WI38 (cell line): ENCODE measurements around the gene TNIP3.
"Not testable (repeated sequence)": the region's sequence is repeated elsewhere in the genome, so short reads cannot be mapped to it uniquely, and the experiment has no call there.

Experiments
- H3K4me3 ChIP-seq: 2 replicates; pipeline ENCODE4 v1.5.1; 2011; ENCODE audit warnings: low read depth, mild to moderate bottlenecking, control low read depth, low read length
- CTCF ChIP-seq: IDR thresholded peaks from 2 replicates; pipeline ENCODE4 v1.5.1; 2012; ENCODE audit warnings: low read depth, mild to moderate bottlenecking, control low read depth, low read length

Gene TNIP3

GRCh38 chr4:121164291-121164690, at the start of gene TNIP3:
Gene TNIP3, minus strand, starts transcription at chr4:121164321. Its CDS starts 196 bp downstream, at chr4:121164125.
- TF ChIP-seq CTCF, result no peak

GRCh38 chr4:121212806-121213205, 48.7 kb upstream of the TNIP3 start:
- TF ChIP-seq CTCF, result no peak
- H3K4me3 ChIP-seq, result no peak overlapping the region

More at GRCh38 chr4:121164291-121164690, at the start of gene TNIP3:
- H3K4me3 ChIP-seq, result no peak within 1 kb of the TSS

- no peak for TF ChIP-seq CTCF
- no peak overlapping the region for H3K4me3 ChIP-seq
These were observed 45.0 kb upstream of the TNIP3 start for GRCh38 chr4:121209171-121209570.

GRCh38 chr4:121208244-121209007, 44.3 kb upstream of the TNIP3 start:
- no peak for TF ChIP-seq CTCF
- no peak overlapping the region for H3K4me3 ChIP-seq

GRCh38 chr4:121205777-121206176, 41.7 kb upstream of the TNIP3 start:
- not testable (repeated sequence) for H3K4me3 ChIP-seq

GRCh38 chr4:121200795-121201472, 36.8 kb upstream of the TNIP3 start:
- no peak for TF ChIP-seq CTCF
- H3K4me3 ChIP-seq, result no peak overlapping the region

- no peak overlapping the region for H3K4me3 ChIP-seq
- no peak for TF ChIP-seq CTCF
These were observed 35.8 kb upstream of the TNIP3 start for GRCh38 chr4:121199742-121200561.
